OCI-LY1 (cell line): Measurements from ENCODE around the gene TNFAIP8L2.

Source experiments
- EZH2 ChIP-seq: fragments of 200-600 bp; sonication (generic), shearing (Covaris generic); IDR thresholded peaks from 2 replicates; pipeline ENCODE4 v1.8.0; 2017; ENCODE audit warnings: borderline replicate concordance, mixed run types, mild to moderate bottlenecking, antibody characterized with exemption, low read length, moderate library complexity, mixed read lengths
- TF ChIP-seq, protein P1 (sequence below): fragments of 200-600 bp; sonication (generic), shearing (Covaris generic); IDR thresholded peaks from 2 replicates; pipeline ENCODE4 v1.5.1; 2017; ENCODE audit warnings: mild to moderate bottlenecking, antibody characterized with exemption, low read length, moderate library complexity, mixed read lengths

DNA sequence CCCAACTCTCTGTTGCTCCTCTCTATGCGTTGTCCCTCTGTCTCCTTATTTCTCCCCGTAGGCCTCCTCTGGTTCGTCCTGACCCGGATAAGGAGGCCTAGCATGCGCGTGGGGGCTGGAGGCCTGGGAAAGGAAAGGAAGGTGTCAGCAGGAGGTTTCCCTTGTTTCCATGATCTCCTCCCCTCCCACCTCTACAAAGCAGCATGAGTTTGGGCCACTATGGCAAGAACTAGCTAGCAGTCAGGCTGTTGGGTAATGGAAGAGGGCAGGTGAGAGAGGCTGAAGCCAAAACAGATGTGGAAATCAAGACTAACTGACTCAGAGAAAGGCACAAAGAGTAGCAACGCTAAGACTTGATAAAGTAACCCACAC, 9.3 kb upstream of the TNFAIP8L2 start:
- TF ChIP-seq, protein P1, sequence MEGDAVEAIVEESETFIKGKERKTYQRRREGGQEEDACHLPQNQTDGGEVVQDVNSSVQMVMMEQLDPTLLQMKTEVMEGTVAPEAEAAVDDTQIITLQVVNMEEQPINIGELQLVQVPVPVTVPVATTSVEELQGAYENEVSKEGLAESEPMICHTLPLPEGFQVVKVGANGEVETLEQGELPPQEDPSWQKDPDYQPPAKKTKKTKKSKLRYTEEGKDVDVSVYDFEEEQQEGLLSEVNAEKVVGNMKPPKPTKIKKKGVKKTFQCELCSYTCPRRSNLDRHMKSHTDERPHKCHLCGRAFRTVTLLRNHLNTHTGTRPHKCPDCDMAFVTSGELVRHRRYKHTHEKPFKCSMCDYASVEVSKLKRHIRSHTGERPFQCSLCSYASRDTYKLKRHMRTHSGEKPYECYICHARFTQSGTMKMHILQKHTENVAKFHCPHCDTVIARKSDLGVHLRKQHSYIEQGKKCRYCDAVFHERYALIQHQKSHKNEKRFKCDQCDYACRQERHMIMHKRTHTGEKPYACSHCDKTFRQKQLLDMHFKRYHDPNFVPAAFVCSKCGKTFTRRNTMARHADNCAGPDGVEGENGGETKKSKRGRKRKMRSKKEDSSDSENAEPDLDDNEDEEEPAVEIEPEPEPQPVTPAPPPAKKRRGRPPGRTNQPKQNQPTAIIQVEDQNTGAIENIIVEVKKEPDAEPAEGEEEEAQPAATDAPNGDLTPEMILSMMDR = no peak
- no peak for TF ChIP-seq EZH2
